Measurements from ENCODE around the gene PFKFB2.

The PFKFB2 gene

GRCh38 chr1:207064561-207064960, 11.5 kb downstream of the PFKFB2 start:
- no peak for TF ChIP-seq CTCF (IDR thresholded peaks at IDR 0.05; ENCODE audit: low read depth, low read length, missing control alignments)
- no peak overlapping the region for H3K4me3 ChIP-seq (ENCODE audit: low read depth, low read length)

GRCh38 chr1:207067185-207067584, 14.1 kb downstream of the PFKFB2 start:
- no peak overlapping the region for H3K4me3 ChIP-seq (ENCODE audit: low read depth, low read length)
- DNase-seq (ENCODE audit: low read depth) = no peak
- no peak for TF ChIP-seq CTCF (IDR thresholded peaks at IDR 0.05; ENCODE audit: low read depth, low read length, missing control alignments)

More at GRCh38 chr1:207064561-207064960, 11.5 kb downstream of the PFKFB2 start:
- DNase-seq (ENCODE audit: low read depth) = no peak

- TF ChIP-seq CTCF (IDR thresholded peaks at IDR 0.05; ENCODE audit: low read depth, low read length, missing control alignments) = no peak
- no peak overlapping the region for H3K4me3 ChIP-seq (ENCODE audit: low read depth, low read length)
Observed at GRCh38 chr1:207067665-207068064, 14.6 kb downstream of the PFKFB2 start.

GRCh38 chr1:207069061-207069460, 16.0 kb downstream of the PFKFB2 start:
- no peak for TF ChIP-seq CTCF (IDR thresholded peaks at IDR 0.05; ENCODE audit: low read depth, low read length, missing control alignments)
- no peak overlapping the region for H3K4me3 ChIP-seq (ENCODE audit: low read depth, low read length)
- DNase-seq (ENCODE audit: low read depth) = no peak

More at GRCh38 chr1:207067665-207068064, 14.6 kb downstream of the PFKFB2 start:
- no peak for DNase-seq (ENCODE audit: low read depth)

- TF ChIP-seq CTCF (IDR thresholded peaks at IDR 0.05; ENCODE audit: low read depth, low read length, missing control alignments) = no peak
- DNase-seq (ENCODE audit: low read depth) = no peak
- no peak overlapping the region for H3K4me3 ChIP-seq (ENCODE audit: low read depth, low read length)
Observed at GRCh38 chr1:207069858-207070506, 16.9 kb downstream of the PFKFB2 start.

- TF ChIP-seq CTCF (IDR thresholded peaks at IDR 0.05; ENCODE audit: low read depth, low read length, missing control alignments) = no peak
- no peak overlapping the region for H3K4me3 ChIP-seq (ENCODE audit: low read depth, low read length)
- no peak for DNase-seq (ENCODE audit: low read depth)
Observed at GRCh38 chr1:207070811-207071210, 17.7 kb downstream of the PFKFB2 start.

- H3K4me3 ChIP-seq (ENCODE audit: low read depth, low read length) = no peak overlapping the region
- DNase-seq (ENCODE audit: low read depth) = no peak
- no peak for TF ChIP-seq CTCF (IDR thresholded peaks at IDR 0.05; ENCODE audit: low read depth, low read length, missing control alignments)
Observed at GRCh38 chr1:207071426-207071825, 18.4 kb downstream of the PFKFB2 start.
